Erythroblast (primary cell): ENCODE data around the gene HOGA1.

ENCODE experiments used
- GATA1 ChIP-seq: IDR thresholded peaks from 2 replicates; pipeline ENCODE4 v1.6.1; 2011; ENCODE audit warnings: low read depth, mild to moderate bottlenecking, control low read depth, low read length, moderate library complexity
- POLR2A ChIP-seq: IDR thresholded peaks from 2 replicates; pipeline ENCODE4 v1.6.1; 2011; ENCODE audit warnings: mild to moderate bottlenecking, low read length

- TF ChIP-seq POLR2A (no peak), GATA1 (no peak)
Observed at GRCh38 chr10:97577701-97578100, 6.5 kb upstream of the HOGA1 start.
